Daoy (cell line): Measurements from ENCODE around the gene SMG6. TPM values are rescaled to one million over a fixed set of nuclear protein-coding genes. Genes with fewer than 3 reads are reported as not detected.

Experiments
- DNase-seq: peaks from one replicate; pipeline ENCODE4 v3.0.0-alpha.2; 2015; ENCODE audit warnings: low read depth
- total RNA-seq: library from RNA; depleted of rRNA; stranded (reverse); fragments of >200 nt; shearing (Covaris generic); gene quantifications from 2 replicates; pipeline ENCODE4 v1.2.3, GENCODE V29; 2014

The SMG6 gene
- total RNA-seq, 1 experiment from 2014 or later: 23.8 TPM

- no peak for DNase-seq
These were observed 67.7 kb downstream of the SMG6 start for GRCh38 chr17:2235792-2236366.

GRCh38 chr17:2235265-2235664 is 68.3 kb downstream of the SMG6 start:
- DNase-seq: no peak

- DNase-seq: peak; percentile 79
These were observed 70.1 kb downstream of the SMG6 start for GRCh38 chr17:2233441-2233947.

- DNase-seq: peak; percentile 71
These were observed 71.3 kb downstream of the SMG6 start for GRCh38 chr17:2232244-2232638.

GRCh38 chr17:2230877-2231276 is 72.7 kb downstream of the SMG6 start:
- DNase-seq: no peak

GRCh38 chr17:2227025-2227699 is 76.4 kb downstream of the SMG6 start:
- DNase-seq: no peak

- no peak for DNase-seq
These were observed 80.0 kb downstream of the SMG6 start for GRCh38 chr17:2223617-2223927.

- peak; percentile 52 for DNase-seq
These were observed 80.5 kb downstream of the SMG6 start for GRCh38 chr17:2222901-2223616.

- no peak for DNase-seq
These were observed 81.3 kb downstream of the SMG6 start for GRCh38 chr17:2222301-2222700.

- DNase-seq: no peak
These were observed 85.2 kb downstream of the SMG6 start for GRCh38 chr17:2218426-2218825.

GRCh38 chr17:2215616-2216364 is 87.8 kb downstream of the SMG6 start:
- peak; percentile 82 for DNase-seq

GRCh38 chr17:2214929-2215615 is 88.5 kb downstream of the SMG6 start:
- peak; percentile 69 for DNase-seq

GRCh38 chr17:2214047-2214928 is 89.3 kb downstream of the SMG6 start:
- DNase-seq: peak; percentile 84

- DNase-seq: no peak
These were observed 90.2 kb downstream of the SMG6 start for GRCh38 chr17:2213291-2213960.

- peak; percentile 28 for DNase-seq
These were observed 91.1 kb downstream of the SMG6 start for GRCh38 chr17:2212400-2212981.

- DNase-seq: no peak
These were observed 91.8 kb downstream of the SMG6 start for GRCh38 chr17:2211661-2212399.

GRCh38 chr17:2210726-2211125 is 92.9 kb downstream of the SMG6 start:
- DNase-seq: no peak

GRCh38 chr17:2207815-2208515 is 95.6 kb downstream of the SMG6 start:
- DNase-seq: no peak
